ENCODE data around the gene PRKN. TPM values are rescaled to one million over a fixed set of nuclear protein-coding genes. Genes with fewer than 3 reads are reported as not detected.

The PRKN gene
- total and polyA plus RNA-seq, 2 donors (not counting 1 experiment from before 2014, with no cell fraction given), result 0.43 to 4.6 TPM

DNA sequence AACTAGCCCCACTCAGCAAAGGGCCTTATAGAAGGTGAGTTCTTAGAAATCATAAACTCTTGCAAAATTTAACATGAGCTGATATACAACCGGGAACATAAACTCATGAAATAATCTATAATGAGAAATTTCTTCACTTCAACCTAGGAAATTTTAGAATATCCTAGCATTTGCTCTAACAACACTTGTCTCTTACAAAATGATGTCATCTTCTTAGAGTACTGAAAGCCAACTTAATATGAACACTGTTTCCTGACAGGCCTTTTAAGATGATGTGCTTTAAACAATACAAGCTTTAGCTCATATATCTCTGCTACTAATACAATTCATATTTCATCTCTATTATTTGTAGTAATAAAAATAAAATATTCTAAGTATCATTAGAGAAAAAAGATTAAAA lies 1.1 kb upstream of the PRKN start:
- Histone ChIP-seq H3K27ac (ENCODE audit: insufficient read depth, low read length) (no peak overlapping the region), H3K36me3 (ENCODE audit: control insufficient read depth, insufficient read depth, low read length) (no peaks in the 10 kb centered on the region), H3K79me2 (ENCODE audit: control insufficient read depth, insufficient read depth, low read length) (no peaks in the 10 kb centered on the region), H3K27me3 (ENCODE audit: control insufficient read depth, insufficient read depth, low read length) (no peaks in the 10 kb centered on the region), H3K9ac (ENCODE audit: insufficient read depth, low read length) (no peak overlapping the region), H3K9me3 (ENCODE audit: control insufficient read depth, insufficient read depth, low read depth, low read length) (no peaks in the 10 kb centered on the region), H3K4me2 (ENCODE audit: extremely low read depth, insufficient read depth, low read length) (no peak overlapping the region), H3K4me1 (ENCODE audit: control insufficient read depth, extremely low read depth, insufficient read depth, low read length) (peaks cover 2% of the 10 kb centered on the region), H2AFZ (ENCODE audit: low read length) (no peak overlapping the region), H4K20me1 (ENCODE audit: control insufficient read depth, extremely low read depth, insufficient read depth, low read length) (no peaks in the 10 kb centered on the region), H3K4me3 (replicated peaks in 1 of 4; ENCODE audit: control extremely low read depth in 1 of 4, insufficient read depth in 1 of 4, low read depth in 3 of 4, low read length in 4 of 4) (no peak overlapping the region)
- no peak for DNase-seq (ENCODE audit: low read depth in 2 of 2)
- TF ChIP-seq, protein P1, sequence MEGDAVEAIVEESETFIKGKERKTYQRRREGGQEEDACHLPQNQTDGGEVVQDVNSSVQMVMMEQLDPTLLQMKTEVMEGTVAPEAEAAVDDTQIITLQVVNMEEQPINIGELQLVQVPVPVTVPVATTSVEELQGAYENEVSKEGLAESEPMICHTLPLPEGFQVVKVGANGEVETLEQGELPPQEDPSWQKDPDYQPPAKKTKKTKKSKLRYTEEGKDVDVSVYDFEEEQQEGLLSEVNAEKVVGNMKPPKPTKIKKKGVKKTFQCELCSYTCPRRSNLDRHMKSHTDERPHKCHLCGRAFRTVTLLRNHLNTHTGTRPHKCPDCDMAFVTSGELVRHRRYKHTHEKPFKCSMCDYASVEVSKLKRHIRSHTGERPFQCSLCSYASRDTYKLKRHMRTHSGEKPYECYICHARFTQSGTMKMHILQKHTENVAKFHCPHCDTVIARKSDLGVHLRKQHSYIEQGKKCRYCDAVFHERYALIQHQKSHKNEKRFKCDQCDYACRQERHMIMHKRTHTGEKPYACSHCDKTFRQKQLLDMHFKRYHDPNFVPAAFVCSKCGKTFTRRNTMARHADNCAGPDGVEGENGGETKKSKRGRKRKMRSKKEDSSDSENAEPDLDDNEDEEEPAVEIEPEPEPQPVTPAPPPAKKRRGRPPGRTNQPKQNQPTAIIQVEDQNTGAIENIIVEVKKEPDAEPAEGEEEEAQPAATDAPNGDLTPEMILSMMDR (conservative IDR thresholded peaks at IDR 0.05 in 1 of 2, IDR thresholded peaks at IDR 0.05 in 1 of 2; ENCODE audit: low read depth in 1 of 2, low read length in 2 of 2), result no peak
- no peak for TF ChIP-seq EZH2 (IDR thresholded peaks at IDR 0.05; ENCODE audit: low read length, missing control alignments)

DNA sequence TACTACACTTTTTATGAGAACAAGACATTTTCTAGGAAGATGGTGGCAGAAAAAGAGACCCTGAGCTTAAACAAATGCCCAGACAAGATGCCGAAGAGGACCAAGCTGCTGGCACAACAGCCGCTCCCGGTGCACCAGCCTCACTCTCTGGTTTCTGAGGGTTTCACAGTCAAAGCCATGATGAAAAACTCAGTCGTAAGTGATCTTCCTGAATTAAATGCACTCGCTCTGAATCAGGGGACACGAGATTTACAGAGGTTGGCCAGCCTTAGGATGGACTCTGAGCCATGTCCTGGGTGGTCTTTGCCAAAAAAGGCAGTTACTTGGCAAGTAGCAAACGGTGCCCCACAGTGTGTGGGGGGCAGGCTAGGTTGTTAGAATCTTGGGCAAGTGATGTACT lies 631 bp upstream of the PRKN start:
- no peaks in the 10 kb centered on the region for H3K79me2 ChIP-seq (ENCODE audit: control insufficient read depth, insufficient read depth, low read length)
- H3K27me3 ChIP-seq (ENCODE audit: control insufficient read depth, insufficient read depth, low read length), result no peaks in the 10 kb centered on the region
- peak in 1 of 2 donors; percentile 10 for DNase-seq (ENCODE audit: low read depth in 2 of 2)
- TF ChIP-seq EZH2 (IDR thresholded peaks at IDR 0.05; ENCODE audit: low read length, missing control alignments), result no peak
- TF ChIP-seq, protein P1 (conservative IDR thresholded peaks at IDR 0.05 in 1 of 2, IDR thresholded peaks at IDR 0.05 in 1 of 2; ENCODE audit: low read depth in 1 of 2, low read length in 2 of 2), result no peak
- H2AFZ ChIP-seq (ENCODE audit: low read length), result peak overlapping the region; percentile 33
- H3K4me3 ChIP-seq (replicated peaks in 1 of 4; ENCODE audit: control extremely low read depth in 1 of 4, insufficient read depth in 1 of 4, low read depth in 3 of 4, low read length in 4 of 4), result peak overlapping the region; percentile 39 to 84 (median 52)
- H4K20me1 ChIP-seq (ENCODE audit: control insufficient read depth, extremely low read depth, insufficient read depth, low read length), result no peaks in the 10 kb centered on the region
- peak overlapping the region; percentile 91 for H3K4me2 ChIP-seq (ENCODE audit: extremely low read depth, insufficient read depth, low read length)
- no peaks in the 10 kb centered on the region for H3K36me3 ChIP-seq (ENCODE audit: control insufficient read depth, insufficient read depth, low read length)
- no peak overlapping the region for H3K9ac ChIP-seq (ENCODE audit: insufficient read depth, low read length)
- no peaks in the 10 kb centered on the region for H3K9me3 ChIP-seq (ENCODE audit: control insufficient read depth, insufficient read depth, low read depth, low read length)
- peaks cover 2% of the 10 kb centered on the region for H3K4me1 ChIP-seq (ENCODE audit: control insufficient read depth, extremely low read depth, insufficient read depth, low read length)
- peak overlapping the region; percentile 62 for H3K27ac ChIP-seq (ENCODE audit: insufficient read depth, low read length)

DNA sequence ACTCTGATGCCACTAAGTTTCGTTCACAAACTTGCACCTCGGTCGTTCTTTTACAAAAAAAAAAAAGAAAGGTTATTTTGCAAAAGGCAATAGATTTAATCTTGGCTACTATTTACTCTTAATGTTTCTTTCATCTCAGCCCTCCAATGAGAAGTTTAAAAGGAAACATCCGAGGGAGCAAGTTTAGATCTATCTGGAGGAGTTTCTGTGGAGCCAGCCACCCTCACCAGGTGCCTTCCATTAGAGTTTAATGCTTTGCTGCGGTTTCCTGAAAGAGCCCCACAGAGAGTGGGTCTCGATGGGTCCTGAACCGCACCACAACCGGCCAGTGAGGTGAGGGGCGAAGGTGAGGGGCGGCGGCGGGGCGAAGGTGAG lies 632 bp downstream of the PRKN start:
- Histone ChIP-seq H3K9me3 (ENCODE audit: control insufficient read depth, insufficient read depth, low read depth, low read length) (no peaks in the 10 kb centered on the region), H3K27ac (ENCODE audit: insufficient read depth, low read length) (peak overlapping the region; percentile 51), H3K4me1 (ENCODE audit: control insufficient read depth, extremely low read depth, insufficient read depth, low read length) (peaks cover 2% of the 10 kb centered on the region), H2AFZ (ENCODE audit: low read length) (peak overlapping the region; percentile 26), H3K36me3 (ENCODE audit: control insufficient read depth, insufficient read depth, low read length) (no peaks in the 10 kb centered on the region), H3K4me3 (replicated peaks in 1 of 4; ENCODE audit: control extremely low read depth in 1 of 4, insufficient read depth in 1 of 4, low read depth in 3 of 4, low read length in 4 of 4) (peak overlapping the region; percentile 49 to 84 (median 73)), H4K20me1 (ENCODE audit: control insufficient read depth, extremely low read depth, insufficient read depth, low read length) (no peaks in the 10 kb centered on the region), H3K9ac (ENCODE audit: insufficient read depth, low read length) (peak overlapping the region; percentile 79), H3K4me2 (ENCODE audit: extremely low read depth, insufficient read depth, low read length) (peak overlapping the region; percentile 62), H3K79me2 (ENCODE audit: control insufficient read depth, insufficient read depth, low read length) (no peaks in the 10 kb centered on the region), H3K27me3 (ENCODE audit: control insufficient read depth, insufficient read depth, low read length) (no peaks in the 10 kb centered on the region)
- TF ChIP-seq EZH2 (IDR thresholded peaks at IDR 0.05; ENCODE audit: low read length, missing control alignments), result no peak
- TF ChIP-seq, protein P1 (conservative IDR thresholded peaks at IDR 0.05 in 1 of 2, IDR thresholded peaks at IDR 0.05 in 1 of 2; ENCODE audit: low read depth in 1 of 2, low read length in 2 of 2), result no peak
- DNase-seq (ENCODE audit: low read depth in 2 of 2), result peak in 1 of 2 donors; percentile 3

All from fibroblast of lung (primary cell).